ENCODE measurements around the gene STKLD1. TPM values are rescaled to one million over a fixed set of nuclear protein-coding genes. Genes with fewer than 3 reads are reported as not detected.

Gene STKLD1
- total and polyA plus RNA-seq, 9 of the 15 experiments (the other 6 are each of a cell fraction or from before 2014, with no cell fraction given): 0.10 to 0.65 (median 0.33) TPM; not detected in 2

GRCh38 chr9:133356391-133357091 lies 19.6 kb upstream of the STKLD1 start, which contains the start of the genes SURF1 and SURF2 (continued):
- TF ChIP-seq CCAR2 (IDR thresholded peaks at IDR 0.05; ENCODE audit: low read depth, low read length): no peak
- no peak for TF ChIP-seq EWSR1 (IDR thresholded peaks at IDR 0.05; ENCODE audit: borderline replicate concordance, low read depth, partially characterized antibody)
- TF ChIP-seq, protein P1, sequence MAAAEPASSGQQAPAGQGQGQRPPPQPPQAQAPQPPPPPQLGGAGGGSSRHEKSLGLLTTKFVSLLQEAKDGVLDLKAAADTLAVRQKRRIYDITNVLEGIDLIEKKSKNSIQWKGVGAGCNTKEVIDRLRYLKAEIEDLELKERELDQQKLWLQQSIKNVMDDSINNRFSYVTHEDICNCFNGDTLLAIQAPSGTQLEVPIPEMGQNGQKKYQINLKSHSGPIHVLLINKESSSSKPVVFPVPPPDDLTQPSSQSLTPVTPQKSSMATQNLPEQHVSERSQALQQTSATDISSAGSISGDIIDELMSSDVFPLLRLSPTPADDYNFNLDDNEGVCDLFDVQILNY (CRISPR knock-in tag; IDR thresholded peaks at IDR 0.05): no peak
- TF ChIP-seq ELK1 (CRISPR knock-in tag; IDR thresholded peaks at IDR 0.05): no peak
- TF ChIP-seq, protein P2, sequence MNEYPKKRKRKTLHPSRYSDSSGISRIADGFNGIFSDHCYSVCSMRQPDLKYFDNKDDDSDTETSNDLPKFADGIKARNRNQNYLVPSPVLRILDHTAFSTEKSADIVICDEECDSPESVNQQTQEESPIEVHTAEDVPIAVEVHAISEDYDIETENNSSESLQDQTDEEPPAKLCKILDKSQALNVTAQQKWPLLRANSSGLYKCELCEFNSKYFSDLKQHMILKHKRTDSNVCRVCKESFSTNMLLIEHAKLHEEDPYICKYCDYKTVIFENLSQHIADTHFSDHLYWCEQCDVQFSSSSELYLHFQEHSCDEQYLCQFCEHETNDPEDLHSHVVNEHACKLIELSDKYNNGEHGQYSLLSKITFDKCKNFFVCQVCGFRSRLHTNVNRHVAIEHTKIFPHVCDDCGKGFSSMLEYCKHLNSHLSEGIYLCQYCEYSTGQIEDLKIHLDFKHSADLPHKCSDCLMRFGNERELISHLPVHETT (CRISPR knock-in tag; conservative IDR thresholded peaks at IDR 0.05 in 1 of 2, IDR thresholded peaks at IDR 0.05 in 1 of 2): 0 out of 4 replicates have a peak, but pooled peaks of 1 of the 2 experiments have one; percentile 15
- TF ChIP-seq JUNB (CRISPR knock-in tag; conservative IDR thresholded peaks at IDR 0.05): no peak
- TF ChIP-seq TCF7L2 (IDR thresholded peaks at IDR 0.05; ENCODE audit: low read depth, low read length): no peak
- no peak for TF ChIP-seq MED1 (CRISPR knock-in tag; IDR thresholded peaks at IDR 0.05; ENCODE audit: borderline replicate concordance)
- no peak for TF ChIP-seq SMAD2 (IDR thresholded peaks at IDR 0.05; ENCODE audit: low read depth, low read length)
- no peak for TF ChIP-seq RBM34 (IDR thresholded peaks at IDR 0.05; ENCODE audit: borderline replicate concordance, insufficient read depth, low read length)
- TF ChIP-seq PTRF (tag; IDR thresholded peaks at IDR 0.05): no peak
- TF ChIP-seq BRD4 (IDR thresholded peaks at IDR 0.05): no peak
- no peak for TF ChIP-seq RBM22 (IDR thresholded peaks at IDR 0.05; ENCODE audit: low read depth, low read length, poor library complexity, severe bottlenecking)
- no peak for TF ChIP-seq STAT5B (CRISPR knock-in tag; IDR thresholded peaks at IDR 0.05)
- TF ChIP-seq PRMT5 (CRISPR knock-in tag; IDR thresholded peaks at IDR 0.05): no peak
- TF ChIP-seq U2AF2 (optimal IDR thresholded peaks at IDR 0.05; ENCODE audit: low read depth, low read length): no peak
- TF ChIP-seq GATAD2B (IDR thresholded peaks at IDR 0.05; ENCODE audit: borderline replicate concordance): no peak
- no peak for TF ChIP-seq MTF1 (CRISPR knock-in tag; IDR thresholded peaks at IDR 0.05; ENCODE audit: borderline replicate concordance)
- no peak for TF ChIP-seq ZNF586 (CRISPR knock-in tag; conservative IDR thresholded peaks at IDR 0.05)
- no peak for TF ChIP-seq XRCC5 (IDR thresholded peaks at IDR 0.05; ENCODE audit: low read depth, low read length)
- no peak for TF ChIP-seq FOXJ2 (tag; IDR thresholded peaks at IDR 0.05)
- peak; percentile 92 for TF ChIP-seq NR2C2 (CRISPR knock-in tag; IDR thresholded peaks at IDR 0.05)
- TF ChIP-seq NR2C2 (tag; IDR thresholded peaks at IDR 0.05): peak; percentile 99
- no peak for TF ChIP-seq ZNF551 (CRISPR knock-in tag; IDR thresholded peaks at IDR 0.05)
- peak; percentile 23 for TF ChIP-seq SAP30 (IDR thresholded peaks at IDR 0.05; ENCODE audit: borderline replicate concordance, insufficient read depth, low read depth, low read length, poor library complexity, severe bottlenecking)
- no peak for TF ChIP-seq DIDO1 (tag; IDR thresholded peaks at IDR 0.05; ENCODE audit: low read depth)
- no peak for TF ChIP-seq ZNF347 (CRISPR knock-in tag; IDR thresholded peaks at IDR 0.05; ENCODE audit: low read depth)

Measured in K562 (cell line).